PC-3 (cell line): ENCODE results near the gene SHISA6. TPM values are rescaled to one million over a fixed set of nuclear protein-coding genes. Genes with fewer than 3 reads are reported as not detected.

Experiments used
- ATAC-seq: fragments of 200-7000 bp; cut with Tn5 transposase; 2 replicates; pipeline ENCODE4 v1.9.1; 2020; ENCODE audit warnings: mild to moderate bottlenecking, moderate library complexity
- BruUV-seq: library from RNA; stranded (reverse); fragments of 400-500 nt; replicated peaks from 2 replicates; lab custom pipeline; 2021; lab: Mats Ljungman, UMichigan
- CTCF ChIA-PET: fragments of 300-600 bp; sonication (Branson Sonifier 250); formaldehyde crosslinking; loops from one replicate; lab custom pipeline; 2022; ENCODE audit warnings: antibody characterized with exemption; lab: Charles Lee
- POLR2A ChIA-PET: fragments of 300-600 bp; sonication (Branson Sonifier 250); formaldehyde crosslinking; loops from one replicate; lab custom pipeline; 2022; ENCODE audit warnings: antibody characterized with exemption; ENCODE audit not compliant: unreplicated experiment; lab: Charles Lee
- DNase-seq: peaks from one replicate; pipeline ENCODE4 v3.0.0-alpha.2; 2015
- H2AFZ ChIP-seq: fragments of 300-600 bp; sonication (generic); 2 replicates; pipeline ENCODE4 v1.6.0; 2016; ENCODE audit warnings: antibody characterized with exemption, low read length
- H3F3A ChIP-seq: fragments of 300-600 bp; sonication (generic); one replicate; pipeline ENCODE4 v1.6.0; 2017; ENCODE audit warnings: antibody characterized with exemption, low read length, control low read depth, mild to moderate bottlenecking; ENCODE audit not compliant: unreplicated experiment
- H3K27ac ChIP-seq: fragments of 300-600 bp; sonication (generic); 2 replicates; pipeline ENCODE4 v1.5.1; 2016; ENCODE audit warnings: mild to moderate bottlenecking, low read length
- H3K27me3 ChIP-seq: fragments of 300-600 bp; sonication (generic); 2 replicates; pipeline ENCODE4 v1.6.1; 2016; ENCODE audit warnings: low read length, mixed read lengths
- H3K36me3 ChIP-seq: fragments of 300-600 bp; sonication (generic); 2 replicates; pipeline ENCODE4 v1.6.1; 2016; ENCODE audit warnings: low read depth, mixed run types, low read length, mixed read lengths
- H3K4me1 ChIP-seq: fragments of 300-600 bp; sonication (generic); 2 replicates; pipeline ENCODE4 v1.5.1; 2016; ENCODE audit warnings: low read length; ENCODE audit not compliant: insufficient read depth
- H3K4me2 ChIP-seq: fragments of 300-600 bp; sonication (generic); 2 replicates; pipeline ENCODE4 v1.6.0; 2016; ENCODE audit warnings: low read length
- H3K4me3 ChIP-seq: fragments of 300-600 bp; sonication (generic); 2 replicates; pipeline ENCODE4 v1.5.1; 2016; ENCODE audit warnings: mild to moderate bottlenecking, low read length, mixed read lengths
- H3K79me2 ChIP-seq: fragments of 300-600 bp; sonication (generic); 2 replicates; pipeline ENCODE4 v1.6.1; 2017; ENCODE audit warnings: low read length, mixed read lengths
- H3K9ac ChIP-seq: fragments of 300-600 bp; sonication (generic); 2 replicates; pipeline ENCODE4 v1.6.0; 2016; ENCODE audit warnings: mild to moderate bottlenecking, low read length
- H3K9me2 ChIP-seq: fragments of 300-600 bp; sonication (generic); replicated peaks from 2 replicates; pipeline ENCODE4 v1.6.1; 2016; ENCODE audit warnings: mixed run types, low read length, mixed read lengths
- H3K9me3 ChIP-seq: fragments of 300-600 bp; sonication (generic); 2 replicates; pipeline ENCODE4 v1.6.1; 2016; ENCODE audit warnings: low read length, mixed read lengths
- H4K20me1 ChIP-seq: fragments of 300-600 bp; sonication (generic); 2 replicates; pipeline ENCODE4 v1.6.1; 2016; ENCODE audit warnings: low read length, mixed read lengths
- CTCF ChIP-seq: fragments of 300-600 bp; sonication (generic); conservative IDR thresholded peaks from 2 replicates; pipeline ENCODE4 v1.5.1; 2017; ENCODE audit warnings: antibody characterized with exemption, low read depth, mild to moderate bottlenecking, low read length
- EZH2 ChIP-seq: fragments of 300-600 bp; sonication (generic); IDR thresholded peaks from one replicate; pipeline ENCODE4 v1.6.1; 2017; ENCODE audit warnings: antibody characterized with exemption, mild to moderate bottlenecking, low read length; ENCODE audit not compliant: unreplicated experiment
- EZH2phosphoT487 ChIP-seq: fragments of 300-600 bp; sonication (generic); IDR thresholded peaks from 2 replicates; pipeline ENCODE4 v1.6.1; 2018; ENCODE audit warnings: mild to moderate bottlenecking, antibody characterized with exemption, low read length, borderline replicate concordance
- intact Hi-C: fragments of 100-400 bp; cut with micrococcal nuclease; formaldehyde crosslinking; loops from 2 replicates; pipeline ENCODE4 v1.9.0; 2023
- total RNA-seq: library from RNA; depleted of rRNA; stranded (reverse); fragments of >200 nt; gene quantifications from 2 replicates; pipeline ENCODE4 v1.2.3, GENCODE V29; 2014

Gene SHISA6
- total RNA-seq, 1 experiment from 2014 or later: not detected

- H3K4me1 ChIP-seq: no peaks in the 10 kb centered on the region
- no peak overlapping the region for H3K4me2 ChIP-seq
- no peak for ATAC-seq
- H3K9ac ChIP-seq: no peak overlapping the region
- no peaks in the 10 kb centered on the region for H3K36me3 ChIP-seq
- H3K79me2 ChIP-seq: no peaks in the 10 kb centered on the region
- H3K4me3 ChIP-seq: no peak overlapping the region
- intact Hi-C loops: no loop called here
- H4K20me1 ChIP-seq: no peaks in the 10 kb centered on the region
- H3K27ac ChIP-seq: no peak overlapping the region
- BruUV-seq: no TSS peak
- TF ChIP-seq EZH2 (no peak), CTCF (no peak), EZH2phosphoT487 (no peak)
- no peaks in the 10 kb centered on the region for H3K9me2 ChIP-seq
- H3K27me3 ChIP-seq: no peaks in the 10 kb centered on the region
- ChIA-PET CTCF (no interaction called here), POLR2A (no interaction called here)
- no peaks in the 10 kb centered on the region for H3F3A ChIP-seq
- no peaks in the 10 kb centered on the region for H3K9me3 ChIP-seq
- DNase-seq: no peak
- no peak overlapping the region for H2AFZ ChIP-seq
These were observed 77.2 kb downstream of the SHISA6 start for GRCh38 chr17:11318207-11318606.

GRCh38 chr17:11319894-11320293, 78.9 kb downstream of the SHISA6 start:
- no peaks in the 10 kb centered on the region for H3K9me3 ChIP-seq
- no TSS peak for BruUV-seq
- no peak overlapping the region for H2AFZ ChIP-seq
- no peaks in the 10 kb centered on the region for H3K79me2 ChIP-seq
- ATAC-seq (no peak), DNase-seq (no peak)
- TF ChIP-seq EZH2phosphoT487: no peak
- no peak for TF ChIP-seq EZH2
- no peaks in the 10 kb centered on the region for H3F3A ChIP-seq
- no peak overlapping the region for H3K4me2 ChIP-seq
- CTCF ChIA-PET: no interaction called here
- no peak overlapping the region for H3K9ac ChIP-seq
- H3K9me2 ChIP-seq: no peaks in the 10 kb centered on the region
- H3K4me3 ChIP-seq: no peak overlapping the region
- H3K27ac ChIP-seq: no peak overlapping the region
- POLR2A ChIA-PET: no interaction called here
- H3K36me3 ChIP-seq: no peaks in the 10 kb centered on the region
- H4K20me1 ChIP-seq: no peaks in the 10 kb centered on the region
- H3K27me3 ChIP-seq: no peaks in the 10 kb centered on the region
- intact Hi-C loops: no loop called here
- H3K4me1 ChIP-seq: no peaks in the 10 kb centered on the region

- no TSS peak for BruUV-seq
- TF ChIP-seq EZH2phosphoT487: no peak
- no peak for TF ChIP-seq EZH2
- TF ChIP-seq CTCF: no peak
- no peaks in the 10 kb centered on the region for H4K20me1 ChIP-seq
- no peaks in the 10 kb centered on the region for H3F3A ChIP-seq
- no peaks in the 10 kb centered on the region for H3K79me2 ChIP-seq
- H3K9me3 ChIP-seq: no peaks in the 10 kb centered on the region
- no peaks in the 10 kb centered on the region for H3K27me3 ChIP-seq
- intact Hi-C loops: no loop called here
- H2AFZ ChIP-seq: no peak overlapping the region
- H3K4me2 ChIP-seq: no peak overlapping the region
- no peak overlapping the region for H3K4me3 ChIP-seq
- H3K9ac ChIP-seq: no peak overlapping the region
- ChIA-PET POLR2A (no interaction called here), CTCF (no interaction called here)
- H3K36me3 ChIP-seq: no peaks in the 10 kb centered on the region
- DNase-seq (no peak), ATAC-seq (no peak)
- no peak overlapping the region for H3K27ac ChIP-seq
- no peaks in the 10 kb centered on the region for H3K9me2 ChIP-seq
- no peaks in the 10 kb centered on the region for H3K4me1 ChIP-seq
These were observed 83.0 kb downstream of the SHISA6 start for GRCh38 chr17:11324021-11324420.
